Effector memory CD8-positive, alpha-beta T cell (primary cell): ENCODE data around the gene SYDE1.
A peak's percentile ranks its signal among the peaks of the same experiment; 100 is the strongest.

Experiments
- ATAC-seq: fragments of 150-1000 bp; cut with Tn5 transposase; replicated peaks from 2 replicates; pipeline ENCODE4 v1.10.0; 2021; ENCODE audit warnings: mild to moderate bottlenecking, moderate library complexity
- DNase-seq, 3 experiments: peaks; one replicate each; pipeline ENCODE4 v3.0.0; 2021
- H3K27ac Mint-ChIP-seq, 2 donors: one replicate each; pipeline ENCODE4 v1.8.0; 2022; ENCODE audit warnings: mild to moderate bottlenecking in 2 of 2, mixed read lengths in 2 of 2, moderate library complexity in 2 of 2
- H3K27me3 Mint-ChIP-seq, 2 donors: one replicate each; pipeline ENCODE4 v1.8.0; 2022; ENCODE audit warnings: mixed read lengths in 2 of 2
- H3K36me3 Mint-ChIP-seq: one replicate; pipeline ENCODE4 v1.8.0; 2022; ENCODE audit warnings: mild to moderate bottlenecking, moderate library complexity, mixed read lengths; ENCODE audit not compliant: insufficient read depth
- H3K4me1 Mint-ChIP-seq, 2 donors: one replicate each; pipeline ENCODE4 v1.8.0; 2022; ENCODE audit warnings: low read depth in 2 of 2, mixed read lengths in 2 of 2
- H3K4me3 Mint-ChIP-seq, 2 donors: one replicate each; pipeline ENCODE4 v1.8.0; 2022; ENCODE audit warnings: mild to moderate bottlenecking in 2 of 2, mixed read lengths in 2 of 2, moderate library complexity in 2 of 2
- H3K9me3 Mint-ChIP-seq, 2 donors: one replicate each; pipeline ENCODE4 v1.8.0; 2022; ENCODE audit warnings: mixed read lengths in 2 of 2

The SYDE1 gene

GRCh38 chr19:15124572-15125231, 17.5 kb downstream of the SYDE1 start:
- peaks cover 17 to 21% of the 10 kb centered on the region in 2 donors for H3K4me1 Mint-ChIP-seq
- DNase-seq (no peak), ATAC-seq (no peak)
- peaks cover 42% of the 10 kb centered on the region for H3K36me3 Mint-ChIP-seq
- H3K27me3 Mint-ChIP-seq = peaks cover 17 to 21% of the 10 kb centered on the region in 2 donors
- H3K27ac Mint-ChIP-seq = peak overlapping the region; percentile 93 to 97
- peak overlapping the region; percentile 86 to 88 for H3K4me3 Mint-ChIP-seq
- H3K9me3 Mint-ChIP-seq = no peaks in the 10 kb centered on the region

- Mint-ChIP-seq H3K27ac (peak overlapping the region; percentile 93 to 97), H3K27me3 (peaks cover 23 to 28% of the 10 kb centered on the region in 2 donors), H3K4me1 (peaks cover 17 to 21% of the 10 kb centered on the region in 2 donors), H3K36me3 (peaks cover 37% of the 10 kb centered on the region), H3K9me3 (no peaks in the 10 kb centered on the region), H3K4me3 (peak overlapping the region; percentile 86 to 88)
- ATAC-seq = peak; percentile 86
- DNase-seq = peak; percentile 94 to 98 (median 97)
Measured at GRCh38 chr19:15125232-15126067, 18.2 kb downstream of the SYDE1 start.

GRCh38 chr19:15126131-15126910, 19.1 kb downstream of the SYDE1 start:
- no peak for DNase-seq
- Mint-ChIP-seq H3K27ac (peak overlapping the region; percentile 93 to 97), H3K27me3 (peaks cover 23 to 29% of the 10 kb centered on the region in 2 donors), H3K9me3 (no peaks in the 10 kb centered on the region), H3K4me1 (peaks cover 15 to 21% of the 10 kb centered on the region in 2 donors), H3K4me3 (peak overlapping the region; percentile 86 to 88), H3K36me3 (peaks cover 28% of the 10 kb centered on the region)
- ATAC-seq = no peak

GRCh38 chr19:15128162-15128770, 21.1 kb downstream of the SYDE1 start:
- Mint-ChIP-seq H3K27me3 (peaks cover 33 to 39% of the 10 kb centered on the region in 2 donors), H3K4me3 (no peak overlapping the region), H3K27ac (no peak overlapping the region), H3K36me3 (peaks cover 21% of the 10 kb centered on the region), H3K4me1 (peaks cover 15 to 17% of the 10 kb centered on the region in 2 donors), H3K9me3 (no peaks in the 10 kb centered on the region)
- no peak for DNase-seq
- no peak for ATAC-seq

- no peak overlapping the region for H3K4me3 Mint-ChIP-seq
- no peaks in the 10 kb centered on the region for H3K9me3 Mint-ChIP-seq
- ATAC-seq = no peak
- no peak overlapping the region for H3K27ac Mint-ChIP-seq
- H3K27me3 Mint-ChIP-seq = peaks cover 33 to 39% of the 10 kb centered on the region in 2 donors
- H3K4me1 Mint-ChIP-seq = peaks cover 3 to 7% of the 10 kb centered on the region in 2 donors
- H3K36me3 Mint-ChIP-seq = peaks cover 9% of the 10 kb centered on the region
- no peak for DNase-seq
Measured at GRCh38 chr19:15129856-15130585, 22.8 kb downstream of the SYDE1 start.

GRCh38 chr19:15136234-15136954, 29.2 kb downstream of the SYDE1 start:
- Mint-ChIP-seq H3K27ac (no peak overlapping the region), H3K27me3 (peaks cover 23 to 31% of the 10 kb centered on the region in 2 donors), H3K36me3 (no peaks in the 10 kb centered on the region), H3K9me3 (peaks cover 0 to 4% of the 10 kb centered on the region in 2 donors), H3K4me3 (no peak overlapping the region), H3K4me1 (no peaks in the 10 kb centered on the region)
- ATAC-seq (no peak), DNase-seq (no peak)

GRCh38 chr19:15137777-15138176, 30.6 kb downstream of the SYDE1 start:
- Mint-ChIP-seq H3K4me3 (no peak overlapping the region), H3K36me3 (no peaks in the 10 kb centered on the region), H3K9me3 (peaks cover 0 to 4% of the 10 kb centered on the region in 2 donors), H3K27me3 (peaks cover 21 to 28% of the 10 kb centered on the region in 2 donors), H3K4me1 (no peaks in the 10 kb centered on the region), H3K27ac (no peak overlapping the region)
- no peak for ATAC-seq
- DNase-seq = no peak

- no peak overlapping the region for H3K4me3 Mint-ChIP-seq
- peaks cover 0 to 4% of the 10 kb centered on the region in 2 donors for H3K9me3 Mint-ChIP-seq
Measured at GRCh38 chr19:15138427-15138826, 31.2 kb downstream of the SYDE1 start.

GRCh38 chr19:15141143-15141542, 33.9 kb downstream of the SYDE1 start:
- Mint-ChIP-seq H3K4me1 (no peaks in the 10 kb centered on the region), H3K4me3 (no peak overlapping the region), H3K27me3 (peaks cover 21 to 28% of the 10 kb centered on the region in 2 donors), H3K9me3 (peaks cover 0 to 4% of the 10 kb centered on the region in 2 donors), H3K27ac (no peak overlapping the region), H3K36me3 (no peaks in the 10 kb centered on the region)
- ATAC-seq (no peak), DNase-seq (no peak)

More at GRCh38 chr19:15138427-15138826, 31.2 kb downstream of the SYDE1 start:
- H3K27ac Mint-ChIP-seq = no peak overlapping the region
- no peaks in the 10 kb centered on the region for H3K36me3 Mint-ChIP-seq
- H3K4me1 Mint-ChIP-seq = no peaks in the 10 kb centered on the region
- DNase-seq = no peak
- no peak for ATAC-seq
- H3K27me3 Mint-ChIP-seq = peaks cover 21 to 28% of the 10 kb centered on the region in 2 donors

GRCh38 chr19:15142313-15142712, 35.1 kb downstream of the SYDE1 start:
- Mint-ChIP-seq H3K4me3 (no peak overlapping the region), H3K4me1 (no peaks in the 10 kb centered on the region), H3K9me3 (peaks cover 0 to 4% of the 10 kb centered on the region in 2 donors), H3K27me3 (peaks cover 21 to 23% of the 10 kb centered on the region in 2 donors), H3K36me3 (no peaks in the 10 kb centered on the region), H3K27ac (no peak overlapping the region)
- ATAC-seq = no peak
- no peak for DNase-seq

GRCh38 chr19:15144046-15144646, 36.9 kb downstream of the SYDE1 start:
- Mint-ChIP-seq H3K4me1 (no peaks in the 10 kb centered on the region), H3K27ac (no peak overlapping the region), H3K9me3 (peaks cover 0 to 2% of the 10 kb centered on the region in 2 donors), H3K27me3 (peaks cover 16 to 19% of the 10 kb centered on the region in 2 donors), H3K36me3 (no peaks in the 10 kb centered on the region), H3K4me3 (no peak overlapping the region)
- ATAC-seq (no peak), DNase-seq (no peak)
